ENCODE measurements around the gene PDSS2.
"Not testable (repeated sequence)": the region's sequence is repeated elsewhere in the genome, so short reads cannot be mapped to it uniquely, and the experiment has no call there.

The PDSS2 gene

DNA sequence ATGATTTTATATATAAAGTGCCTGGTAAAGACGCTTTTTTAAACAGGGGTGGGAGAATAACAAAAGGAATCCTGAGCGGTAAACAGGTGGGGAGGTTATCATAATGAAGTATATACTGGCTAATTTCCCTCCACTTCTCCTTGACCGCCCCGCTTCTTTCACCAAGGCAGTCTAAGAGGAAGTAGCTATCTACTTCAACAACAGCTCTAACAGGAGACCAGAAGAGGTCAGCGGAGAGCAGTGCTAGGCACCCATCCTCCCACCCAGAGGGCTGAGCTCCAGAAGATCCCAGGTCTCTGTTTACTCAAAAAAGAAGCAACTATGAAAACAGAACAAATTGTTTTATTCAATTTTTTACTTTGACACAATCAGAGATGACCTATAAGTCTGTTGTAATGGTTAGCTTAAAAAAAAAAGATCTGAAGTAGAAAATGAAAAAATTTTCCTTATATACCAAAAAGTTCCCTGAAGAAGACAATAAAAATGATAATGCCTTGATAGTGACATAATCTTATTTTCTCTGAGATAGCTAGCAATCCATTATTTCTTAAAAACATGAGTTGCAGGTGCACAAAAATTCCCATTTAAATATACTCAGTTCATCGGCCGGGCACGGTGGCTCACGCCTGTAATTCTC is 141.1 kb downstream of the PDSS2 start:
- DNase-seq, result peak; percentile 60

- no peak for DNase-seq
Observed at GRCh38 chr6:107315114-107315513, 144.2 kb downstream of the PDSS2 start.

- DNase-seq, result no peak
Observed at GRCh38 chr6:107314531-107314939, 144.8 kb downstream of the PDSS2 start.

- no peak for DNase-seq
Observed at GRCh38 chr6:107313776-107314175, 145.6 kb downstream of the PDSS2 start.

GRCh38 chr6:107310362-107310761 is 149.0 kb downstream of the PDSS2 start:
- DNase-seq, result no peak

- peak; percentile 29 for DNase-seq
Observed at GRCh38 chr6:107308677-107309076, 150.7 kb downstream of the PDSS2 start.

- not testable (repeated sequence) for DNase-seq
Observed at GRCh38 chr6:107305994-107306393, 153.4 kb downstream of the PDSS2 start.

DNA sequence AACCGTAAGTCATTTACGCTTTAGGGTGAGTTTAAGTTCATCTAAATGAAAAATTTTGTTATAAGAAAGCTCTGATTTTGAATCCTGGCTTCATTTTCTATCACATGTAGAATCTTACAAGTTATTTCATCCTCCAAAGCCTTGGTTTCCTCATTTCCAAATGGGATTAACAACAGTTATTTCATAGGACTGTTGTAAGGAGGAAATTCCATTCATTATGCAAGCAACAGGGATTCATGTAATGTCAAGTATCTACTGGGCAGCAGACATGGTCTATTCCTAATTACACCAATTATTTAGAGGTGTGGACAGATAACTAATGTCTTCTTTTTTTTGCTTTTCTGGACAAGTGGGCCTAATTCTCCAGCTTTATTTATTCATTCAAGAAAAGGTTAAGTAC is 154.0 kb downstream of the PDSS2 start:
- DNase-seq, result no peak

- no peak for DNase-seq
Observed at GRCh38 chr6:107304421-107305025, 154.8 kb downstream of the PDSS2 start.

DNA sequence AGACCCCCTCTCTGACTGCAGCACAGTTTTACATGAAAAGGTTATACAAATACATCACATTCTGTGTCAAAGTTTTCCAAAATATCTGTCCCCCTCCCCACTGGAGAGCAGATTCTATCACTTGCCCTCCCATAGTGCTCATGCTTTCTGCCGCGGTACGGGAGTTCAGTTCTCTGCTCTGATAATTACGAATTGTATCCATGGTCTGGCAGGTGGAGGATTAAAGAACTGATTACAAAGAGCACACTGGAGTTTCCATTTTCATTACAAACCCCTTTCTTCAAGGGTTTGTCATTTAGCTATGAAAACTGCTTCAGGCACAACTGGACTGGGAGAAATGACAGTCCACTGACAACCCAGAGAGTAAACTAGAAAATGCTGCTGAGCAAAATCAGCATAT is 166.0 kb downstream of the PDSS2 start:
- DNase-seq, result no peak

DNA sequence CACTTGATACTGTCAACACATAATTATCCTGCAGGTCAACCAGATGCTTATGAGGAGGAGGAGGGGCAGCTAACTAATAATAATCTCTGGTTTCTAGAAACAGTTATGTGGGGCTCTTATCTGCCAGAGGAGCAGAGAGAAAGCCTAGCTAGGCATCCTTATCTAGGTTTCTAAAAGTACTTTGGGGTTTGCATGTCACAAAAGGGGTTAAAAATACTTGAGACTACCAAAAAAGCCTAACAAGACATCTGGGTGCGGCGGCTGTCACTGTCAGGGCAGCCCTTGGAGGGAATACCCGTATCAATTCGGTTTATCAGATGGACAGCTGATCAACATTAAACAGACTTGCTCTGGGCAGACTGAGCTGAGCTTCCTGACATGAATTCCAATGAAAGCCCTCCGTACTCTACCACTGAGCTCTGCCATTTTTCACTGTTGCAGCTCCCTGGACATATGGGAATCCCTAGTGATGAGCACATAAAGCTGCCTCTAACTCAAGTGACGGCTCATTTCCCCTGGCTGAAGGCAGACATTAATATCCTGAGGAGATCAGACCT is 166.6 kb downstream of the PDSS2 start:
- DNase-seq, result no peak

DNA sequence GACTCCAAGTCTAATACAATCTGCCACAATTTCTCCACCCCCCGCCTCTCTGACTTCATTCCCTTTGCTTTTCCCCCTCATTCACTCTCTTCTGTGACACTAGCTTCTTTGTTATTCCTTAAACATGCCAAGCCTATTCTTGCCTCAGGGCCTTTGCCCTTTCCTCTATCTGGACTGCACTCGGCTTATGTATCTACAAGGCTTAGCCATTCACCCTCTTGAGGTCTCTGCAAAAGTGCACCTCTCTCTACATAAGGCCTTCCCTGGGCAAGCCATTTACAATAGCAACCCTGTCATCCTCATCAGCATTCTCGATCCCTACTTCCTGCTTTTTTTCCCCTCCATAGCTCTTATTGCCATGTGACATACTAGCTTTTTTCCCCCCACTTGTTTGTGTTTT is 168.9 kb downstream of the PDSS2 start:
- no peak for DNase-seq

DNA sequence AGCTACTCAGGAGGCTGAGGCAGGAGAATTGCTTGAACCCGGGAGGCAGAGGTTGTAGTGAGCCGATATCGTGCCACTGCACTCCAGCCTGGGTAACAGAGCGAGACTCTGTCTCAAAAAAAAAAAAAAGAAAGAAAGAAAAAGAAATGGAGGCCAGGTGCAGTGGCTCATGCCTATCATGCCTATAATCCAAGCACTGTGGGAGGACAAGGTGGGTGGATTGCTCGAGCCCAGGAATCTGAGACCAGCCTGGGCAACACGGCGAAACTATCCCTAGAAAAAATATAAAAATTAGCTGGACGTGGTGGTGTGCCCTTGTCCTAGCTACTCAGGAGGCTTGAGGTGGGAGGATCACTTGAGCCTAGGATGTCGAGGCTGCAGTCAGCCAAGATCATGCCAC is 170.1 kb downstream of the PDSS2 start:
- DNase-seq, result not testable (repeated sequence)

GRCh38 chr6:107285683-107286082 is 173.7 kb downstream of the PDSS2 start:
- not testable (repeated sequence) for DNase-seq

GRCh38 chr6:107284805-107285204 is 174.6 kb downstream of the PDSS2 start:
- DNase-seq, result no peak

GRCh38 chr6:107280791-107281190 is 178.6 kb downstream of the PDSS2 start:
- DNase-seq, result no peak

DNA sequence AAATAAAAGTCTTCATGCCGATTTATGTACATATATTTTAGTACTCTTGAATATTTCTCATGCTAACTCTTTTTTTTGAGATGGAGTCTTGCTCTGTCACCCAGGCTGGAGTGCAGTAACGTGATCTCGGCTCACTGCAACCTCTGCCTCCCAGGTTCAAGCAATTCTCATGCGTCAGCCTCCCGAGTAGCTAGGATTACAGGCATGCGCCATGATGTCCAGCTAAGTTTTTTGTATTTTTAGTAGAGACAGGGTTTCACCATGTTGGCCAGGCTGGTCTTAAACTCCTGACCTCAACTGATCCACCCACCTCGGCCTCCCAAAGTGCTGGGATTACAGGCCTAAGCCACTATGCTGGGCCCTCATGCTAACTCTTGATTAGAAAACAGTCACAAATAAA is 179.4 kb downstream of the PDSS2 start:
- DNase-seq, result not testable (repeated sequence)

DNA sequence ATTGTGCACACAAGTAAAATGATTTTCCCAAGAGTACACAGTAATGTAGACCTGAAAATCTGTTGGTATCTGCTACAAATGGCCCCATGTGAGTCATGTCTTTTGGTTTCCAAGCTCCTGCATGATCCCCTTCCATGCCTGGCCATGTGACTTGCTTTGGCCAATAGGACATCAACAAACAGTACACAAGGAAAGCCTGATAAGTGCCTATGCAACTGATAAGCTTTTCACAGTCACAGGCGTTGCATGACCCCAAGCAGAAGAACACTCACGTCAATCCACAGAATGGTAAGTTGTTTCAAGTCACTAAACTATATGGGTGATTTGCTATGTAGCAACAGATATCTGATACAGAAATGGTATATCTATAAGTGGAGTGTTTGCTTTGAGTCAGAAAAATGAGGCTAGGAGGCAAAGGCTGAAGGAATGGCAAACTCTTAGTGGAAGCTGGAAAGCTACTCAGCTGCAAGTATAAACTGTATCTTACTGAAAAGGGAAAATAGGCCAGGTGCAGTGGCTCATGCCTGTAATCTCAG is 184.0 kb downstream of the PDSS2 start:
- DNase-seq, result no peak

- DNase-seq, result no peak
Observed at GRCh38 chr6:107274288-107274687, 185.1 kb downstream of the PDSS2 start.

DNA sequence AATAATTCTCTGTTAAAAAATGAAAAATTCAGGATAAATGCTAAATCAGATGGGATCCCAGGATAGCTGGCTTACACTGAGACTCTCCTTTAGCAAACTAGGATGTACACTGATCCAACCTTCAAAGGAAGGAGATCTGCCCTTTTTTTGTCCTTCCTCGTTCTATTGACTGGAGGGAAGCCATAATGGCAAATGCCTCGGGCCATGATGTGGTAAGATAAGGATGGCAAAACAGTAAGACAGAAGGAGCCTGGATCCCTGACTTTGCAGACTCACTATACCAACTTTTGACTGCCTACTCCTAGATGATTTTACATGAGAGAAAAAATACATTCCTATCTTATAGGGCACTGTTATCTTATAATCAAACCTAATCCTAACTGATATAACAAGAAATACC is 187.1 kb downstream of the PDSS2 start:
- no peak for DNase-seq

GRCh38 chr6:107271208-107271790 is 188.1 kb downstream of the PDSS2 start:
- no peak for DNase-seq

- DNase-seq, result no peak
Observed at GRCh38 chr6:107267634-107268033, 191.7 kb downstream of the PDSS2 start.

GRCh38 chr6:107267006-107267405 is 192.4 kb downstream of the PDSS2 start:
- no peak for DNase-seq

GRCh38 chr6:107266563-107266962 is 192.8 kb downstream of the PDSS2 start:
- no peak for DNase-seq
